Heart right ventricle (tissue), 16 donors: ENCODE measurements around the gene RIT2. TPM values are rescaled to one million over a fixed set of nuclear protein-coding genes. Genes with fewer than 3 reads are reported as not detected.

Source experiments
- ATAC-seq, 8 donors: fragments of 200-7000 bp; cut with Tn5 transposase; one replicate each; pipeline ENCODE4 v1.9.1; 2020; ENCODE audit warnings: mild to moderate bottlenecking in 8 of 8, moderate library complexity in 8 of 8, moderate number of reproducible peaks in 1 of 8
- DNase-seq, 2 donors: peaks; one replicate each; pipeline ENCODE4 v3.0.0-alpha.2; 2020
- H3K27ac ChIP-seq, 10 donors: fragments of 200-600 bp; sonication (generic) in 2 of 10; one replicate each; pipeline versions ENCODE4 v1.5.0 to v1.8.0; 2020 to 2022; ENCODE audit warnings: mild to moderate bottlenecking in 3 of 10
- H3K27me3 ChIP-seq, 7 donors: fragments of 200-600 bp; one replicate each; pipeline ENCODE4 v1.8.0; 2021 to 2022; ENCODE audit warnings: mild to moderate bottlenecking in 2 of 7
- H3K36me3 ChIP-seq, 9 donors: fragments of 200-600 bp; sonication (generic) in 1 of 9; one replicate each; pipeline versions ENCODE4 v1.5.0 to v1.8.0; 2020 to 2022; ENCODE audit warnings: mild to moderate bottlenecking in 2 of 9
- H3K4me1 ChIP-seq, 9 donors: fragments of 200-600 bp; sonication (generic) in 1 of 9; one replicate each; pipeline versions ENCODE4 v1.5.0 to v1.8.0; 2020 to 2022; ENCODE audit warnings: mild to moderate bottlenecking in 4 of 9
- H3K4me3 ChIP-seq, 10 donors: fragments of 200-600 bp; sonication (generic) in 2 of 10; one replicate each; pipeline versions ENCODE4 v1.5.0 to v1.8.0; 2020 to 2022; ENCODE audit warnings: mild to moderate bottlenecking in 7 of 10, moderate library complexity in 2 of 10
- H3K9me3 ChIP-seq, 11 donors: fragments of 200-600 bp in 10 of 11; sonication (generic) in 2 of 11; one replicate each; pipeline versions ENCODE4 v1.5.0 to v1.8.0; 2013 to 2022; ENCODE audit warnings: mild to moderate bottlenecking in 2 of 11, control low read depth in 1 of 11, moderate library complexity in 1 of 11
- WGBS, 2 donors: extraction: QIAGEN DNeasy Blood & Tissue Kit; methylation state at CpG; one replicate each; pipeline ENCODE4 v1.1.7; 2013; ENCODE audit warnings: inconsistent platforms in 1 of 2; 5-methylcytosine and 5-hydroxymethylcytosine counted together
- intact Hi-C, 10 donors: fragments of 100-400 bp; cut with DNase I; formaldehyde crosslinking; loops; one replicate each; pipeline versions ENCODE4 v1.11.1 to v1.14.2; 2022
- polyA plus RNA-seq, 2 donors: library from polyadenylated mRNA; stranded (reverse); fragments of 200-250 nt; gene quantifications; one replicate each; pipeline ENCODE4 v1.2.3, GENCODE V29; 2013
- total RNA-seq, 10 donors: library from RNA; stranded (reverse); fragmentation: NEBNext Ultra II Directional in 3 of 10; extraction: Animal tissue kit (Norgen Biotek cat#: 25700) in 3 of 10; gene quantifications; one replicate each; pipeline versions ENCODE4 v1.2.1 to v1.2.4, GENCODE V29; 2021 to 2023
- TF ChIP-seq, protein P1 (sequence below), 9 donors: fragments of 200-600 bp; sonication (generic) in 2 of 9; IDR thresholded peaks; one replicate each; pipeline versions ENCODE4 v1.5.0 to v1.8.0; 2021 to 2022; ENCODE audit warnings: antibody characterized with exemption in 9 of 9, mild to moderate bottlenecking in 5 of 9, moderate library complexity in 1 of 9
- donor health status: Arrhythmogenic right ventricular cardiomyopathy.
- donor health status: ischemic (EF 13 %, LVEDD 7.1; RV severe dilation, severe dysfunction).
- donor health status: healthy with polysubstance abuse.
- donor health status: DM: no; HTN: yes; CAD: no.
- donor health status: DM: no; HTN: no; CAD: no.
- donor health status: ischemic (EF 25% LVEDD 6.9; RV normal size, moderate dysfunction).
- donor health status: ischemic (EF 25% LVEDD 5.7; RV mildly dilated, moderate dysfunction).
- donor health status: healthy.
- donor health status: DM: yes; HTN: yes; CAD: no.
- donor health status: Ischemic cardiomyopathy.
- donor health status: ischemic (EF 35%, LVEDD 5.7; RV mildly dilated, moderate dysfunction).
- donor health status: nonischemic (EF 11% LVEDD 7.7; RV severe dilation, severe dysfunction).
- donor health status: DM: yes; HTN: yes; CAD: no.
- donor health status: PGD.
- donor health status: ischemic (EF 29% LVEDD 5.4; RV normal size, mild dysfunction).
- donor health status: nonischemic (EF 23%, LVEDD 6.1; RV moderate dilation, normal function).

Gene RIT2
- total and polyA plus RNA-seq, 12 donors = not detected

DNA sequence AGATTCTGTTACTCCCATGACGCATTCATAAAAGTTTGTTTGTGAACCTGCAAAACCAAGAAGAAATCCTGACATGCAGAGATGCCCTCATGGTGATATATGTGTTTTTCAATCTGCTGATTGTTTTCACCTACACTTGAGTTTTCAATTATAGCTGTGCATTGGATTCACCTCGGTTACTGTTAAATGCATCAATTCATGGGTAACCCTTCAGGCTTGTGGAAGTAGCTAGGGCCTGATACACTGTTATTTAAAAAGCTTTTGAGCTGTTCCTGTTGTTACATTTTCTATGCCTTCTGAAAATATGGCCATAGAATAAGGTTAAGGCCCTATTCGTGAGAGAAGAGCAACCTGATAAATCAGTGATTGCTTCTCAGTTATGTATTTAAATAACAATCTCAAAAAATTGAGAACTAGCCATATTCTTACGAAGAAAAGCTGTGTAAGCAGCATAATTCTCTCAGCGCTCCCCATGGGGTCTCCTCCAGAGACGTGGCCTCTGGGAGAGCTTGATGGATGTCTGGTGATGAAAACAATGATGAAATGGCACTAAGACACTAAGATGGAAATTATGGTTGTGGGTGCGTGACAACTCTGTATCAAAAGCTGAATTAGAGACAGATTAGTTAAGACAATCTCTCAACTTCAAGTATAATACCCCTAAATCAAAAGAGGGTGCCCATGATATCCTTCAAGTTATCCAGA lies 60.5 kb downstream of the RIT2 start:
- H3K36me3 ChIP-seq = no peaks in the 10 kb centered on the region
- no peaks in the 10 kb centered on the region for H3K9me3 ChIP-seq
- WGBS, 2 donors = 88% methylated on average over 7 of the region's 7 CpGs
- no peak for ATAC-seq
- H3K27me3 ChIP-seq = no peaks in the 10 kb centered on the region
- TF ChIP-seq, protein P1, sequence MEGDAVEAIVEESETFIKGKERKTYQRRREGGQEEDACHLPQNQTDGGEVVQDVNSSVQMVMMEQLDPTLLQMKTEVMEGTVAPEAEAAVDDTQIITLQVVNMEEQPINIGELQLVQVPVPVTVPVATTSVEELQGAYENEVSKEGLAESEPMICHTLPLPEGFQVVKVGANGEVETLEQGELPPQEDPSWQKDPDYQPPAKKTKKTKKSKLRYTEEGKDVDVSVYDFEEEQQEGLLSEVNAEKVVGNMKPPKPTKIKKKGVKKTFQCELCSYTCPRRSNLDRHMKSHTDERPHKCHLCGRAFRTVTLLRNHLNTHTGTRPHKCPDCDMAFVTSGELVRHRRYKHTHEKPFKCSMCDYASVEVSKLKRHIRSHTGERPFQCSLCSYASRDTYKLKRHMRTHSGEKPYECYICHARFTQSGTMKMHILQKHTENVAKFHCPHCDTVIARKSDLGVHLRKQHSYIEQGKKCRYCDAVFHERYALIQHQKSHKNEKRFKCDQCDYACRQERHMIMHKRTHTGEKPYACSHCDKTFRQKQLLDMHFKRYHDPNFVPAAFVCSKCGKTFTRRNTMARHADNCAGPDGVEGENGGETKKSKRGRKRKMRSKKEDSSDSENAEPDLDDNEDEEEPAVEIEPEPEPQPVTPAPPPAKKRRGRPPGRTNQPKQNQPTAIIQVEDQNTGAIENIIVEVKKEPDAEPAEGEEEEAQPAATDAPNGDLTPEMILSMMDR (IDR thresholded peaks at IDR 0.05) = no peak
- no peak overlapping the region for H3K27ac ChIP-seq
- H3K4me3 ChIP-seq = no peak overlapping the region
- DNase-seq = no peak
- no peaks in the 10 kb centered on the region for H3K4me1 ChIP-seq
- intact Hi-C loops = no loop called here

DNA sequence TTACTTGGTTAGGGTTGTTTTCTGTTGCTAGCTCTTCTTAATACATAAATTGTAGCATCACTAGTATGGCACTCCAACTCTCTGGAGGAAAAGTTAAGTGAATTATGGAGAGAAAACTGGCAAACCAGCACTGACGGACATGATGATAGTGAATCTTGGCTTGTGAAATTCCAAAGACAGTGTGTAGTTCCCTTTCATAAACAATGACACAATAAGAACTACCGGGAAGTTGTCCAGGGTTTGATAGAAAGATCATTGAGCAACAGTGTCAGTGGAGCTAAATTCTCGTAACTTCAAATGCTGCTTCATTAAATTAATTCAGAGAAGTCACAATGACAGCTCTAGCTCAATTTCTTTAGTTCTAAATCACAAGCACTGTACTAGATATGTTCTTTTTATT lies 66.5 kb downstream of the RIT2 start:
- no peaks in the 10 kb centered on the region for H3K9me3 ChIP-seq
- H3K27ac ChIP-seq = no peak overlapping the region
- WGBS, 2 donors = 44 to 48% methylated on average over 3 of the region's 3 CpGs
- DNase-seq (no peak), ATAC-seq (peak in 3 of 8 donors; percentile 14 to 67 (median 49))
- TF ChIP-seq, protein P1 (IDR thresholded peaks at IDR 0.05) = no peak
- intact Hi-C loops = no loop called here
- H3K36me3 ChIP-seq = no peaks in the 10 kb centered on the region
- H3K4me1 ChIP-seq = peaks cover 0 to 8% (median 0%) of the 10 kb centered on the region in 9 donors
- H3K27me3 ChIP-seq = no peaks in the 10 kb centered on the region
- H3K4me3 ChIP-seq = no peak overlapping the region

DNA sequence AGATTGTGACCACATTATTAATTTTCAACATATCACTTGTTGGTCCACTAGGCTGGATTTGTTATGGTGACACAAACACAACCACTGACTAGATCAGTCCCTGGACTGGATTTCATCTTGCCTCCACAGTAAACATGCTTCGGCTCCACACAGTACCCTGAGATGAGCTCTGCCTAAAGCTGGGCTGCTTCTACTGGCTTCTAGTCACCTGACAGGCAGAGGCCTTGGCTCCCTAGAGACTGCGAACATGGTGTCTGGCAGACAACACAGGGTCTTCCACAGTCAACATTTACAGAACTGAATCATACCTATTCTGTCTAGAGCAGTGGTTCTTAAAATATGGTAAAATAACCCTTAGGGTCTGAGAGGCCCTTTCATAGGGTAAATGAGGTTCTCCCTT lies 69.2 kb downstream of the RIT2 start:
- Histone ChIP-seq H3K4me3 (no peak overlapping the region), H3K9me3 (no peaks in the 10 kb centered on the region), H3K4me1 (peaks cover 0 to 8% (median 0%) of the 10 kb centered on the region in 9 donors), H3K36me3 (no peaks in the 10 kb centered on the region), H3K27ac (no peak overlapping the region), H3K27me3 (no peaks in the 10 kb centered on the region)
- ATAC-seq (no peak), DNase-seq (no peak)
- intact Hi-C loops = no loop called here
- 44 to 69% methylated on average over 2 of the region's 2 CpGs for WGBS, 2 donors
- TF ChIP-seq, protein P1 (IDR thresholded peaks at IDR 0.05) = no peak

DNA sequence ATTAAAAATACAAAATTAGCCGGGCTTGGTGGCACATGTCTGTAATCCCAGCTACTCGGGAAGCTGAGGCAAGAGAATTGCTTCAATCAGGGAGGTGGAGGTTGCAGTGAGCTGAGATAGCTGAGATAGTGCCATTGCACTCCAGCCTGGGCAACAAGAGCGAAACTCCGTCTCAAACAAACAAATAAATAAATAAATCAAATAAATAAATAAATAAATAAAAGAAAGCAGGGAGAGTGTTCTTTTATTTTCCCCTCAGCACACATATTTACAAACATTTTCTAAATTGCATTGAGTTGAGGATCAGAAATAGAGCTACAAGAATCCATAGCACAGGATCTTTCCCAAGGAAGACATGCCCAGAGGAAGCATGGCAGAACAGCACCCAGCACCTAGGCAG lies 71.9 kb downstream of the RIT2 start:
- ATAC-seq (no peak), DNase-seq (no peak)
- no peaks in the 10 kb centered on the region for H3K27me3 ChIP-seq
- no peaks in the 10 kb centered on the region for H3K36me3 ChIP-seq
- peaks cover 0 to 2% (median 0%) of the 10 kb centered on the region in 11 donors for H3K9me3 ChIP-seq
- 59 to 78% methylated on average over 4 of the region's 4 CpGs for WGBS, 2 donors
- TF ChIP-seq, protein P1 (IDR thresholded peaks at IDR 0.05) = no peak
- no peak overlapping the region for H3K4me3 ChIP-seq
- no peak overlapping the region for H3K27ac ChIP-seq
- no peaks in the 10 kb centered on the region for H3K4me1 ChIP-seq
- intact Hi-C loops = no loop called here
